ENCODE results near the gene TMEM125.

The TMEM125 gene

GRCh38 chr1:43269627-43270375, at the start of gene TMEM125:
TMEM125 (plus strand) TSS chr1:43269983; CDS start chr1:43272723, 2,740 bp downstream.
- peaks cover 12% of the 10 kb centered on the region for H3K27me3 ChIP-seq (replicated peaks; ENCODE audit: control insufficient read depth, insufficient read depth, low read length)
- H3K36me3 ChIP-seq (ENCODE audit: control insufficient read depth, insufficient read depth, low read length, severe bottlenecking): no peaks in the 10 kb centered on the region
- no peaks in the 10 kb centered on the region for H3K9me3 ChIP-seq (ENCODE audit: control insufficient read depth, low read length)
- H3K9ac ChIP-seq (ENCODE audit: low read length): no peak within 1 kb of the TSS
- DNase-seq (ENCODE audit: low read depth): no peak
- H3K4me3 ChIP-seq (ENCODE audit: low read length): no peak within 1 kb of the TSS
- H3K4me1 ChIP-seq (ENCODE audit: control insufficient read depth, insufficient read depth, low read length): peaks cover 11% of the 10 kb centered on the region

DNA sequence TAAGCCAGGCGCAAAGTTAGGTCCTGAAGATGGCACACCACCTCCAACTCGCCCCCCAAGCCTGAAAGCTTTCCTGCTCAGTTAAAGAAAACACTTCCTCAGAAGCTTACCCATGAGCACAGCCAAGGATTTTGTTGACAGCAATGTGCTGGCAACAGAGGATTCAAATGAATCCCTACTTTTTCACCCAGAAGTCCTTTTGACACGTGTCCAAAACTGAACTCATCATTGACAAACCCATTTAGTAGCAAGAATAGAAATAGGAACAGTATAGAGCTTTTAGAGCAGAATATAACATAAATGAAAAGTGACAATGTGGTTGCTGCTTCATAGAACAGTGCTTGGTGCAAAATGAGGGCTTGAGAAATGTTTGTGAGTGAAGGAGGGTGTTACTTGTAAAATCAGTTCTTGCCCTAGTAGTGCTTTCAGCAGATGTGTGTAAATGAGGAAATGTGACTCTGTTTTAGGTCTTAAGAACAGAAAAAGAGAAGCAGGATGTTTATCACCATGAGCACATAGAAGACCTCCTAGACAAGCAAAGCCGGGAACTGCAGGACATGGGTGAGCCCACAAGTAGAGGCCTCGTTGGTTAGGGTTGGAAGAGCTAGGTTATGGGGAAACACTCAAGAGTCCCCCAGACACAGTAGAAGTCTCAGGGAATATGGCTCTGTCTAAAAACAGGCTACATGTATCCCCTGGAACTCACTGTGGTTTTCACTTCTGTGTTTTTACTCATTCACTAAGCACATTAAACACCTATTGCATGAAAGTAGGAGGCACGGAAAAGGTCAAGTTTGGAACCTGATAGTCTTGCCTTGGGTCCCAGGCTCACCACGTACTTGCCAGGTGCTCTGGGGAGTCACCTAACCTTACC, 48.6 kb upstream of the TMEM125 start:
- H3K36me3 ChIP-seq (ENCODE audit: control insufficient read depth, insufficient read depth, low read length, severe bottlenecking): no peaks in the 10 kb centered on the region
- no peak overlapping the region for H3K9ac ChIP-seq (ENCODE audit: low read length)
- H3K4me1 ChIP-seq (ENCODE audit: control insufficient read depth, insufficient read depth, low read length): no peaks in the 10 kb centered on the region
- no peaks in the 10 kb centered on the region for H3K9me3 ChIP-seq (ENCODE audit: control insufficient read depth, low read length)
- no peak for DNase-seq (ENCODE audit: low read depth)
- no peak overlapping the region for H3K4me3 ChIP-seq (ENCODE audit: low read length)
- H3K27me3 ChIP-seq (replicated peaks; ENCODE audit: control insufficient read depth, insufficient read depth, low read length): peaks cover 3% of the 10 kb centered on the region

DNA sequence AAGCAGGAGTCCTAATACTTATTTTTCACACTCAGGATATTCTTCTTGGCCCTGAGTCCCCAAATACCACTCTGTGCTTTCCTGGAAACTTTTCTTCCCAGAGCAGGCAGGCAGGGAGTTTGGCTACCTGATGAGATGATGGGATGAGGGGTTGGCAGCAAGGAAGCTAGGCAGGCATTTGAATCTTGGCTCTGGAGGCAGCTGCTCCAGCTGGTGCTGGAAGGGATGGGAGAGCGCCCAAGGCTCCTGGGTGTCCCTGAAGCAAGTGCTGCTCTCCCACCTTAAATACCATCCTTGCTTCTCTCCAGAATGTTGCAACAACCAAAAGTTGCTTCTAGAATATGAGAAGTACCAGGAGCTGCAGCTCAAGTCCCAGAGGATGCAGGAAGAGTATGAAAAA, 48.0 kb upstream of the TMEM125 start:
- H3K4me3 ChIP-seq (ENCODE audit: low read length): no peak overlapping the region
- H3K9ac ChIP-seq (ENCODE audit: low read length): no peak overlapping the region
- DNase-seq (ENCODE audit: low read depth): no peak
- H3K9me3 ChIP-seq (ENCODE audit: control insufficient read depth, low read length): no peaks in the 10 kb centered on the region
- peaks cover 3% of the 10 kb centered on the region for H3K27me3 ChIP-seq (replicated peaks; ENCODE audit: control insufficient read depth, insufficient read depth, low read length)
- H3K4me1 ChIP-seq (ENCODE audit: control insufficient read depth, insufficient read depth, low read length): no peaks in the 10 kb centered on the region
- no peaks in the 10 kb centered on the region for H3K36me3 ChIP-seq (ENCODE audit: control insufficient read depth, insufficient read depth, low read length, severe bottlenecking)

DNA sequence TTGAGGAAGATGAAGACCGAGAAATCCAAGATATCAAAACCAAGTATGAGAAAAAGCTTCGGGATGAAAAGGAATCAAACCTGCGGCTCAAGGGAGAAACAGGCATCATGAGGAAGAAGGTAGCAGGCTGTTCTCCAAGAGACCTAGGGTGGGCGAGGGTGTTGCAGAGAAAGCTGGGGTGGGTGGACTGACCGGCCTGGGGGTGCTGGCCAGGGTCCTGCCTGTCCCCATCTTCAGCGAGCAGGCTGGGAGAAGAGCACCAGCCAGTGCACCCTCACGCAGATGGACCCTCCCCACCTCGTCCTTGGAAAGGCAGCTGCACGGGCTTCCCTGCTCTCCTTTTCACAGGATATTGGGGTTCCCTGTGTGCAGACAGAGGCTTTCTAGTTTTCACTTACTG, 46.9 kb upstream of the TMEM125 start:
- DNase-seq (ENCODE audit: low read depth): no peak
- peaks cover 3% of the 10 kb centered on the region for H3K27me3 ChIP-seq (replicated peaks; ENCODE audit: control insufficient read depth, insufficient read depth, low read length)
- H3K9me3 ChIP-seq (ENCODE audit: control insufficient read depth, low read length): no peaks in the 10 kb centered on the region
- no peaks in the 10 kb centered on the region for H3K36me3 ChIP-seq (ENCODE audit: control insufficient read depth, insufficient read depth, low read length, severe bottlenecking)
- no peaks in the 10 kb centered on the region for H3K4me1 ChIP-seq (ENCODE audit: control insufficient read depth, insufficient read depth, low read length)
- H3K9ac ChIP-seq (ENCODE audit: low read length): no peak overlapping the region
- no peak overlapping the region for H3K4me3 ChIP-seq (ENCODE audit: low read length)

GRCh38 chr1:43225168-43225567, 44.6 kb upstream of the TMEM125 start:
- H3K4me3 ChIP-seq (ENCODE audit: low read length): no peak overlapping the region
- peaks cover 8% of the 10 kb centered on the region for H3K4me1 ChIP-seq (ENCODE audit: control insufficient read depth, insufficient read depth, low read length)
- peak; percentile 15 for DNase-seq (ENCODE audit: low read depth)
- H3K27me3 ChIP-seq (replicated peaks; ENCODE audit: control insufficient read depth, insufficient read depth, low read length): peaks cover 3% of the 10 kb centered on the region
- no peaks in the 10 kb centered on the region for H3K36me3 ChIP-seq (ENCODE audit: control insufficient read depth, insufficient read depth, low read length, severe bottlenecking)
- no peak overlapping the region for H3K9ac ChIP-seq (ENCODE audit: low read length)
- no peaks in the 10 kb centered on the region for H3K9me3 ChIP-seq (ENCODE audit: control insufficient read depth, low read length)

DNA sequence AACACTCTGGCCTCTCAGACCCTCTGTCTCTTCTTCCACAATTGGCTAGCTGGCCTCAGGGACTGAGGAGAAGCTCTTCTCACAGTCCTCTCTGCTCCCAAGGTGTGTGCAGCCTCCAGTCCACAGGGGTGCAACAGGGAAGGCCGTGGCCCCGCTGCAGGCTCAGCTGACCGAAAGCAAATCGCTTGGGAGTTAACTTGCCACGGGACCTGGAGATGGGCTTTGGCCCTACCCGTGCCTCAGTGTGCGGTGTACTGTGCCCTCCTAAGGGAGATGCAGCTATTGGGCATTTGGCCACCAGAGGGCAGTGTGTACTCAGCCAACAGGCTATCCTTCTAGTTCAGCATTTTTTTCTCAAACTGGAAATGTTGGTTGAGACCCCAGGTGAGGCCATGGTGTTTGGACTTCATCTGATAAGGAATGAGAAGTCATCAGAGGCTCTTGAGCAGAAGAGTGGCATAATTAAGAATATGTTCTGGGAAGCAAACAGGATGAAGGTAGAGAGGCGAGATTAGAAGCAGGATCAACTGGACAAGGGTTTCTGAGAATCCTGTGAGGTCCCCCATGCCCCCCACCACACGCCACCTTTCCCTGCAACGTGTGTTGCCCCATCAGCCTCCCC, 42.5 kb upstream of the TMEM125 start:
- peaks cover 28% of the 10 kb centered on the region for H3K4me1 ChIP-seq (ENCODE audit: control insufficient read depth, insufficient read depth, low read length)
- no peak overlapping the region for H3K4me3 ChIP-seq (ENCODE audit: low read length)
- peaks cover 3% of the 10 kb centered on the region for H3K27me3 ChIP-seq (replicated peaks; ENCODE audit: control insufficient read depth, insufficient read depth, low read length)
- no peaks in the 10 kb centered on the region for H3K36me3 ChIP-seq (ENCODE audit: control insufficient read depth, insufficient read depth, low read length, severe bottlenecking)
- no peaks in the 10 kb centered on the region for H3K9me3 ChIP-seq (ENCODE audit: control insufficient read depth, low read length)
- H3K9ac ChIP-seq (ENCODE audit: low read length): no peak overlapping the region
- DNase-seq (ENCODE audit: low read depth): peak; percentile 91

DNA sequence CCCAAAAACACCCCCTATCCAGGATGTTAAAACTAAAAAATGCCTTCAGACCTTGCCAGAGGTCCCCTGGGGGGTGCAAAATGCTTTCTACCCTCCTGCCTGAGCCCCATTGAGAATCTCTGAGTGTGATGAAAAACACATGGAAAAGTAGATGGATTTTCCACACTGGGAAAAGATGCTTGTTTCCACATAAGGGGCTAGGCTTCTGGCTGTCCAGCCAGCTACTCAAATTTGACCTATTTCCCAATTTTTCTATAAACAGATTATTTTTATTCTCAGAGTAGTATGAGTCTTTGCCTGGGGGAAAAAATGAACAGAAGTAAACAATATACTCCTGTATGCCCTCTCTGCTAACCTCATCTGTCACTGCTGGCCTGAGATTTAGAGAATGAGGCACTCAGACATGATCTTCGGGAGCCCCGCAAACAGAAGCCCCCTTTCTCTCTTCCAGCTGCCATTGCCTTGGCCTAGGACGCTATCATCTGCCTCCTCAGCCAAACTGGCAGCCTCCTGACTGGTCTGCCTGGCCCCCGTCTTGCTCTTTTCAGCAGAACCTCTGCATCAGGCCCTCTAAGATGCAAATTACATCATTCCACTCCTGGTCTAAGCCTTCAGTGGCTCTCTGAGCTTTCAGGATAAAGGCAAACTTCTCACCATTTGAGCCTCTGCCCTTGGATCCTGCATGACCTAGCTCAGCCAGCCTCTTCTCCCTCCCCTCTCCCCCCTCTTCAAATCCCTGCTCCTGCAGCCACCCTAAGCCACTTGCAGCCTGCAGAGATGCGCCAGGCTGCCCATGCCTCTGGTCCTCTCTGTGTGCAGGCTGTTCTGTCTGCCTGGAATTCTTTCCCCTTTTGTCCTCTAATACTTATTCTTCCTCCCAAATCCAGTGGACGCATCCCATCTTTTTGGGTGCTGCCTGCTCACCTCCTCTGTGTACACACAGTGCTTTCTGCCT, 39.7 kb upstream of the TMEM125 start:
- peaks cover 48% of the 10 kb centered on the region for H3K4me1 ChIP-seq (ENCODE audit: control insufficient read depth, insufficient read depth, low read length)
- DNase-seq (ENCODE audit: low read depth): peak; percentile 72
- no peaks in the 10 kb centered on the region for H3K27me3 ChIP-seq (replicated peaks; ENCODE audit: control insufficient read depth, insufficient read depth, low read length)
- H3K9me3 ChIP-seq (ENCODE audit: control insufficient read depth, low read length): no peaks in the 10 kb centered on the region
- peak overlapping the region; percentile 45 for H3K9ac ChIP-seq (ENCODE audit: low read length)
- H3K4me3 ChIP-seq (ENCODE audit: low read length): no peak overlapping the region
- H3K36me3 ChIP-seq (ENCODE audit: control insufficient read depth, insufficient read depth, low read length, severe bottlenecking): no peaks in the 10 kb centered on the region

GRCh38 chr1:43232074-43232473, 37.7 kb upstream of the TMEM125 start:
- Histone ChIP-seq H3K27me3 (replicated peaks; ENCODE audit: control insufficient read depth, insufficient read depth, low read length) (no peaks in the 10 kb centered on the region), H3K9me3 (ENCODE audit: control insufficient read depth, low read length) (no peaks in the 10 kb centered on the region), H3K4me1 (ENCODE audit: control insufficient read depth, insufficient read depth, low read length) (peaks cover 57% of the 10 kb centered on the region), H3K9ac (ENCODE audit: low read length) (peak overlapping the region; percentile 72), H3K4me3 (ENCODE audit: low read length) (peak overlapping the region; percentile 62), H3K36me3 (ENCODE audit: control insufficient read depth, insufficient read depth, low read length, severe bottlenecking) (no peaks in the 10 kb centered on the region)
- DNase-seq (ENCODE audit: low read depth): peak; percentile 87

GRCh38 chr1:43232482-43232881, 37.3 kb upstream of the TMEM125 start:
- H3K27me3 ChIP-seq (replicated peaks; ENCODE audit: control insufficient read depth, insufficient read depth, low read length): no peaks in the 10 kb centered on the region
- H3K9me3 ChIP-seq (ENCODE audit: control insufficient read depth, low read length): no peaks in the 10 kb centered on the region
- H3K4me3 ChIP-seq (ENCODE audit: low read length): peak overlapping the region; percentile 62
- DNase-seq (ENCODE audit: low read depth): no peak
- peaks cover 61% of the 10 kb centered on the region for H3K4me1 ChIP-seq (ENCODE audit: control insufficient read depth, insufficient read depth, low read length)
- H3K36me3 ChIP-seq (ENCODE audit: control insufficient read depth, insufficient read depth, low read length, severe bottlenecking): no peaks in the 10 kb centered on the region
- H3K9ac ChIP-seq (ENCODE audit: low read length): peak overlapping the region; percentile 72

- Histone ChIP-seq H3K4me3 (ENCODE audit: low read length) (no peak overlapping the region), H3K9me3 (ENCODE audit: control insufficient read depth, low read length) (no peaks in the 10 kb centered on the region), H3K36me3 (ENCODE audit: control insufficient read depth, insufficient read depth, low read length, severe bottlenecking) (no peaks in the 10 kb centered on the region), H3K9ac (ENCODE audit: low read length) (no peak overlapping the region), H3K4me1 (ENCODE audit: control insufficient read depth, insufficient read depth, low read length) (peaks cover 67% of the 10 kb centered on the region), H3K27me3 (replicated peaks; ENCODE audit: control insufficient read depth, insufficient read depth, low read length) (no peaks in the 10 kb centered on the region)
- DNase-seq (ENCODE audit: low read depth): no peak
These were observed 36.2 kb upstream of the TMEM125 start for GRCh38 chr1:43233631-43234030.

Data from adipocyte (in vitro differentiated cells).